H1 (cell line): Measurements from ENCODE around the gene ST14. TPM values are rescaled to one million over a fixed set of nuclear protein-coding genes. Genes with fewer than 3 reads are reported as not detected.

Source experiments
- CTCF ChIA-PET: fragments of 300-600 bp; sonication (Branson Sonifier 250); formaldehyde crosslinking; loops from one replicate; lab custom pipeline; 2021; ENCODE audit not compliant: partially characterized antibody; lab: Charles Lee
- POLR2A ChIA-PET: fragments of 300-600 bp; sonication (Branson Sonifier 250); formaldehyde crosslinking; loops from one replicate; lab custom pipeline; 2021; ENCODE audit warnings: inconsistent platforms; ENCODE audit not compliant: partially characterized antibody; lab: Charles Lee
- DNase-seq, 2 experiments: peaks; one replicate each; pipeline versions ENCODE4 v3.0.0 to v3.0.0-alpha.2; 2010 to 2022; ENCODE audit warnings: low spot score in 2 of 2, low read depth in 1 of 2, mixed read lengths in 1 of 2
- FAIRE-seq: peaks from 2 replicates; lab custom pipeline; 2011; peaks lifted over from hg19 to GRCh38; lab: Jason Lieb, UNC
- H2AFZ ChIP-seq: 2 replicates; pipeline ENCODE4 v1.8.1; 2012; ENCODE audit warnings: low read length, inconsistent platforms
- H2AK5ac ChIP-seq: 2 replicates; pipeline ENCODE4 v1.6.1; 2013; ENCODE audit warnings: low read depth, low read length
- H2BK120ac ChIP-seq: replicated peaks from 2 replicates; pipeline ENCODE3; 2013; ENCODE audit warnings: low read depth, low read length, inconsistent platforms
- H2BK12ac ChIP-seq: 2 replicates; pipeline ENCODE4 v1.6.1; 2013; ENCODE audit warnings: low read depth, low read length
- H2BK15ac ChIP-seq: 2 replicates; pipeline ENCODE4 v1.6.1; 2013; ENCODE audit warnings: low read length
- H2BK20ac ChIP-seq: 2 replicates; pipeline ENCODE4 v1.6.1; 2013; ENCODE audit warnings: low read length
- H2BK5ac ChIP-seq: 2 replicates; pipeline ENCODE4 v1.6.1; 2013; ENCODE audit warnings: low read depth, low read length
- H3K14ac ChIP-seq: 2 replicates; pipeline ENCODE4 v1.6.1; 2013; ENCODE audit warnings: inconsistent platforms; ENCODE audit not compliant: insufficient read length
- H3K18ac ChIP-seq: 2 replicates; pipeline ENCODE4 v1.6.1; 2013; ENCODE audit warnings: low read length; ENCODE audit errors: extremely low read depth
- H3K23ac ChIP-seq: 2 replicates; pipeline ENCODE4 v1.6.1; 2013; ENCODE audit warnings: inconsistent platforms; ENCODE audit not compliant: insufficient read length
- H3K23me2 ChIP-seq: 2 replicates; pipeline ENCODE4 v1.6.1; 2013; ENCODE audit warnings: low read depth, low read length
- H3K27ac ChIP-seq: 2 replicates; pipeline ENCODE4 v1.6.1; 2011; ENCODE audit warnings: low read depth, low read length, inconsistent platforms
- H3K27me3 ChIP-seq, 4 experiments: replicated peaks in 1 of 4; 1 replicate in 1 of 4; 2 replicates in 3 of 4; pipeline versions ENCODE4 v1.6.1 to v1.8.1; 2011 to 2013; ENCODE audit warnings: low read length in 3 of 4, mild to moderate bottlenecking in 3 of 4, inconsistent platforms in 2 of 4, mixed read lengths in 2 of 4, moderate library complexity in 1 of 4; ENCODE audit not compliant: control insufficient read depth in 3 of 4, insufficient read depth in 3 of 4; ENCODE audit errors: extremely low read depth in 1 of 4
- H3K36me3 ChIP-seq, 4 experiments: 2 replicates each; pipeline versions ENCODE4 v1.6.1 to v1.8.1; 2011 to 2013; ENCODE audit warnings: mild to moderate bottlenecking in 4 of 4, low read length in 3 of 4, moderate library complexity in 2 of 4, control low read depth in 1 of 4, inconsistent platforms in 1 of 4; ENCODE audit not compliant: insufficient read depth in 4 of 4, control insufficient read depth in 2 of 4
- H3K4ac ChIP-seq: replicated peaks from 2 replicates; pipeline ENCODE3; 2013; ENCODE audit warnings: low read length, low read depth, mixed read lengths, inconsistent platforms; ENCODE audit not compliant: insufficient read length
- H3K4me1 ChIP-seq, 4 experiments: replicated peaks in 1 of 4; 1 replicate in 1 of 4; 2 replicates in 3 of 4; pipeline versions ENCODE4 v1.6.1 to v1.8.1; 2011 to 2013; ENCODE audit warnings: low read length in 3 of 4, inconsistent platforms in 2 of 4, mixed read lengths in 1 of 4; ENCODE audit not compliant: insufficient read depth in 4 of 4, control insufficient read depth in 3 of 4
- H3K4me2 ChIP-seq, 2 experiments: 2 replicates each; pipeline versions ENCODE4 v1.6.1 to v1.8.1; 2011 to 2013; ENCODE audit warnings: low read depth in 2 of 2, low read length in 2 of 2, control low read depth in 1 of 2, inconsistent platforms in 1 of 2, mild to moderate bottlenecking in 1 of 2; ENCODE audit not compliant: insufficient read depth in 1 of 2
- H3K4me3 ChIP-seq, 4 experiments: fragments of 200-600, 300-600 bp in 1 of 4; sonication (generic), shearing (Covaris generic), sonication (Bioruptor Twin) in 1 of 4; 2 replicates each; pipeline versions ENCODE4 v1.5.1 to v1.8.1; 2011 to 2016; ENCODE audit warnings: low read length in 4 of 4, low read depth in 3 of 4, control low read depth in 2 of 4, inconsistent platforms in 2 of 4, mild to moderate bottlenecking in 2 of 4, mixed read lengths in 1 of 4, moderate library complexity in 1 of 4; ENCODE audit not compliant: insufficient read depth in 2 of 4; ENCODE audit errors: extremely low read depth in 1 of 4
- H3K56ac ChIP-seq: replicated peaks from 2 replicates; pipeline ENCODE3; 2013; ENCODE audit warnings: low read depth, mild to moderate bottlenecking, mixed read lengths, low read length, inconsistent platforms; ENCODE audit not compliant: insufficient read length
- H3K79me1 ChIP-seq: 2 replicates; pipeline ENCODE4 v1.6.1; 2013; ENCODE audit warnings: low read depth, low read length, control low read depth
- H3K79me2 ChIP-seq, 2 experiments: 2 replicates each; pipeline versions ENCODE4 v1.6.1 to v1.8.1; 2012 to 2013; ENCODE audit warnings: low read length in 2 of 2, mild to moderate bottlenecking in 2 of 2, inconsistent platforms in 1 of 2; ENCODE audit not compliant: insufficient read depth in 2 of 2, control insufficient read depth in 1 of 2
- H3K9ac ChIP-seq, 4 experiments: replicated peaks in 1 of 4; 1 replicate in 1 of 4; 2 replicates in 3 of 4; pipeline versions ENCODE4 v1.6.1 to v1.8.1; 2011 to 2013; ENCODE audit warnings: low read depth in 3 of 4, low read length in 3 of 4, control low read depth in 2 of 4, mild to moderate bottlenecking in 2 of 4, moderate library complexity in 2 of 4, inconsistent platforms in 1 of 4; ENCODE audit errors: extremely low read depth in 1 of 4
- H3K9me3 ChIP-seq, 2 experiments: 2 replicates each; pipeline versions ENCODE4 v1.6.1 to v1.8.1; 2012 to 2013; ENCODE audit warnings: mild to moderate bottlenecking in 2 of 2, moderate library complexity in 2 of 2, control low read depth in 1 of 2, inconsistent platforms in 1 of 2, low read depth in 1 of 2, low read length in 1 of 2, mixed read lengths in 1 of 2; ENCODE audit not compliant: insufficient read depth in 2 of 2
- H4K20me1 ChIP-seq, 2 experiments: replicated peaks in 1 of 2; 2 replicates each; pipeline versions ENCODE3 to v1.8.1; 2011 to 2013; ENCODE audit warnings: inconsistent platforms in 2 of 2, low read length in 2 of 2, mild to moderate bottlenecking in 1 of 2; ENCODE audit not compliant: insufficient read depth in 2 of 2, control insufficient read depth in 1 of 2
- H4K5ac ChIP-seq: 2 replicates; pipeline ENCODE4 v1.6.1; 2013; ENCODE audit warnings: low read length, low read depth, mixed read lengths, inconsistent platforms; ENCODE audit not compliant: insufficient read length
- H4K8ac ChIP-seq: 2 replicates; pipeline ENCODE4 v1.8.0; 2013; ENCODE audit warnings: mild to moderate bottlenecking, moderate library complexity, low read length, inconsistent platforms; ENCODE audit not compliant: insufficient read depth; ENCODE audit errors: extremely low read depth
- H4K91ac ChIP-seq: replicated peaks from 2 replicates; pipeline ENCODE3; 2013; ENCODE audit warnings: low read length, mixed read lengths, inconsistent platforms; ENCODE audit not compliant: insufficient read length
- CTCF ChIP-seq, 3 experiments: IDR thresholded peaks; 1 replicate in 2 of 3; 2 replicates in 1 of 3; pipeline versions ENCODE4 v1.5.1 to v1.6.1; 2011; ENCODE audit warnings: low read length in 3 of 3, mild to moderate bottlenecking in 3 of 3, inconsistent platforms in 2 of 3, low read depth in 1 of 3, moderate library complexity in 1 of 3; ENCODE audit not compliant: insufficient read depth in 1 of 3; ENCODE audit errors: control extremely low read depth in 1 of 3
- EGR1 ChIP-seq: IDR thresholded peaks from 2 replicates; pipeline ENCODE4 v1.6.1; 2011; ENCODE audit warnings: low read depth, low read length, borderline replicate concordance
- EP300 ChIP-seq, 2 experiments: IDR thresholded peaks; 1 replicate in 1 of 2; 2 replicates in 1 of 2; pipeline ENCODE4 v1.6.1; 2011 to 2012; ENCODE audit warnings: low read depth in 2 of 2, low read length in 2 of 2, mild to moderate bottlenecking in 2 of 2, borderline replicate concordance in 1 of 2, inconsistent platforms in 1 of 2, moderate library complexity in 1 of 2
- HDAC6 ChIP-seq: IDR thresholded peaks from one replicate; pipeline ENCODE4 v1.7.1; 2012; ENCODE audit warnings: low read depth, mild to moderate bottlenecking, inconsistent platforms, low read length, moderate library complexity
- KDM4A ChIP-seq: IDR thresholded peaks from one replicate; pipeline ENCODE4 v1.7.1; 2012; ENCODE audit warnings: low read depth, mild to moderate bottlenecking, moderate library complexity, low read length, inconsistent platforms; ENCODE audit not compliant: severe bottlenecking
- PHF8 ChIP-seq: fragments of 200-600 bp; sonication (generic); conservative IDR thresholded peaks from 2 replicates; pipeline ENCODE4 v1.7.1; 2012; ENCODE audit warnings: low read depth, mild to moderate bottlenecking, inconsistent platforms, low read length, moderate library complexity
- SAP30 ChIP-seq: fragments of 300-600 bp; sonication (generic); IDR thresholded peaks from 2 replicates; pipeline ENCODE4 v1.7.1; 2012; ENCODE audit warnings: low read length, moderate library complexity, mild to moderate bottlenecking, inconsistent platforms; ENCODE audit not compliant: insufficient read depth, insufficient replicate concordance
- SIX5 ChIP-seq: IDR thresholded peaks from 2 replicates; pipeline ENCODE4 v1.6.1; 2011; ENCODE audit warnings: mild to moderate bottlenecking, low read depth, low read length
- YY1 ChIP-seq: IDR thresholded peaks from 2 replicates; pipeline ENCODE4 v1.6.1; 2011; ENCODE audit warnings: low read depth, mild to moderate bottlenecking, low read length
- WGBS, 2 experiments: shearing (Covaris generic) in 1 of 2; methylation state at CpG; one replicate each; pipeline versions ENCODE4 v1.1.6 to v1.1.7; 2013 to 2015; ENCODE audit warnings: low lambda C conversion rate in 2 of 2, mixed read lengths in 2 of 2, inconsistent platforms in 1 of 2, low coverage in 1 of 2, missing lambda C conversion rate in 1 of 2; ENCODE audit not compliant: insufficient replicate concordance in 2 of 2, insufficient coverage in 1 of 2, insufficient read length in 1 of 2; ENCODE audit errors: extremely low coverage in 1 of 2, missing lambda C conversion rate in 1 of 2; 5-methylcytosine and 5-hydroxymethylcytosine counted together
- polyA plus RNA-seq, 7 experiments: library from polyadenylated mRNA; depleted of rRNA in 3 of 7; stranded (reverse) in 5 of 7; unstranded in 2 of 7; fragments of >200 nt in 5 of 7; fragments of 200-250 nt in 2 of 7; gene quantifications; 1 replicate in 5 of 7; 2 replicates in 1 of 7; 4 replicates in 1 of 7; pipeline versions ENCODE4 v1.2.1 to v1.2.3, GENCODE V29; 2011 to 2013; ENCODE audit warnings: missing spikeins in 2 of 7, mixed read lengths in 2 of 7
- total RNA-seq: library from RNA; stranded (reverse); fragmentation: NEBNext Ultra II Directional; extraction: Animal tissue kit (Norgen Biotek cat#: 25700); gene quantifications from 2 replicates; pipeline ENCODE4 v1.2.1, GENCODE V29; 2021

ST14 gene
- total and polyA plus RNA-seq, 2 of the 8 experiments (the other 6 are each of a cell fraction or from before 2014, with no cell fraction given) = 22.4 to 24.9 TPM

GRCh38 chr11:130188585-130189347, 29.2 kb downstream of the ST14 start:
- Histone ChIP-seq H4K8ac (no peak overlapping the region), H3K9ac (no peak overlapping the region), H2AK5ac (no peak overlapping the region), H3K4me2 (no peak overlapping the region), H3K79me2 (no peaks in the 10 kb centered on the region), H3K18ac (no peak overlapping the region), H3K23me2 (no peaks in the 10 kb centered on the region), H3K14ac (no peak overlapping the region), H3K79me1 (no peaks in the 10 kb centered on the region), H2BK20ac (no peak overlapping the region), H3K27ac (no peak overlapping the region), H2BK120ac (no peak overlapping the region), H2BK15ac (no peak overlapping the region), H2BK5ac (no peak overlapping the region), H3K27me3 (no peaks in the 10 kb centered on the region), H2AFZ (no peak overlapping the region), H4K91ac (no peak overlapping the region), H4K20me1 (peaks cover 0 to 3% of the 10 kb centered on the region in 2 experiments), H3K4me3 (no peak overlapping the region), H4K5ac (no peak overlapping the region), H3K23ac (no peak overlapping the region), H2BK12ac (no peak overlapping the region), H3K4me1 (no peaks in the 10 kb centered on the region), H3K9me3 (no peaks in the 10 kb centered on the region), H3K4ac (no peak overlapping the region), H3K56ac (no peak overlapping the region), H3K36me3 (no peaks in the 10 kb centered on the region)
- ChIA-PET POLR2A (no interaction called here), CTCF (no interaction called here)
- 90% methylated on average over 16 of the region's 19 CpGs; no CpG with 5 or more reads in 1 of the 2 experiments for WGBS, 2 experiments
- FAIRE-seq (no peak), DNase-seq (no peak)
- TF ChIP-seq KDM4A = no peak
- TF ChIP-seq SAP30 = no peak
- TF ChIP-seq CTCF (IDR thresholded peaks at IDR 0.05; ENCODE audit: control extremely low read depth in 1 of 3, insufficient read depth in 1 of 3, low read depth in 1 of 3, low read length in 3 of 3) = no peak
- no peak for TF ChIP-seq SIX5
- TF ChIP-seq EGR1 = no peak
- no peak for TF ChIP-seq PHF8
- no peak for TF ChIP-seq EP300 (IDR thresholded peaks at IDR 0.05; ENCODE audit: borderline replicate concordance in 1 of 2, low read depth in 2 of 2, low read length in 2 of 2)
- no peak for TF ChIP-seq HDAC6
- no peak for TF ChIP-seq YY1
